Measurements from ENCODE around the gene SPOPL. TPM values are rescaled to one million over a fixed set of nuclear protein-coding genes. Genes with fewer than 3 reads are reported as not detected.

Gene SPOPL
- total RNA-seq, 1 experiment from 2014 or later = 21.0 TPM

DNA sequence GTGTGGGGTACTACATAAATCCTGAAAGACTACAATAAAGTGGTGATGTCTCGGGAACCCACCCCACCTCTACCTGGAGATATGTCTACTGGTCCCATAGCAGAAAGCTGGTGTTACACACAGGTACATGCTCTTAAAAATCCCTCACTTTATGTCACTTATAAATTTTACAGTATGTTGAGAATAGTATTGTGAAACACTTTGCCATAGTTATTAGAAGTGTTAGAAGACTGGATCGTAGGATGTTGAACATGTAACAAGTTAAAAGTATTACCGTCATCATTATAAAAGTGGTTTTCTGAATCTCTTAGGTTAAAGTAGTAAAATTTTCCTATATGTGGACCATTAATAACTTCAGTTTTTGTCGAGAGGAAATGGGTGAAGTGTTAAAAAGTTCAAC is 48.6 kb downstream of the SPOPL start:
- POLR2A ChIA-PET (ENCODE audit: unreplicated experiment) = no interaction called here
- DNase-seq = no peak
- Histone ChIP-seq H3K27me3 (ENCODE audit: insufficient read depth, low read depth) (no peaks in the 10 kb centered on the region), H4K20me1 (ENCODE audit: insufficient read depth) (peaks cover 7% of the 10 kb centered on the region; the same call in 1 of the 2 replicates), H3K4me1 (replicated peaks; ENCODE audit: insufficient read depth) (no peaks in the 10 kb centered on the region), H2AFZ (no peak overlapping the region), H3K9me2 (ENCODE audit: insufficient read depth) (no peaks in the 10 kb centered on the region), H3K4me3 (no peak overlapping the region), H3K36me3 (ENCODE audit: low read depth) (peaks cover 16% of the 10 kb centered on the region; the same call in 1 of the 2 replicates), H3K4me2 (no peak overlapping the region), H3F3A (ENCODE audit: insufficient read depth, low read depth) (no peaks in the 10 kb centered on the region), H3K9me3 (ENCODE audit: insufficient read depth, low read depth) (no peaks in the 10 kb centered on the region), H3K27ac (no peak overlapping the region), H3K79me2 (ENCODE audit: low read depth) (peaks cover 17% of the 10 kb centered on the region; the same call in 1 of the 2 replicates)
- intact Hi-C loops (cut with micrococcal nuclease; ENCODE audit: unreplicated experiment) = no loop called here
- CTCF ChIA-PET = no interaction called here
- no TSS peak for BruUV-seq (replicated peaks)
- TF ChIP-seq EZH2 (IDR thresholded peaks at IDR 0.05; ENCODE audit: low read depth) = no peak
- TF ChIP-seq, protein P1, sequence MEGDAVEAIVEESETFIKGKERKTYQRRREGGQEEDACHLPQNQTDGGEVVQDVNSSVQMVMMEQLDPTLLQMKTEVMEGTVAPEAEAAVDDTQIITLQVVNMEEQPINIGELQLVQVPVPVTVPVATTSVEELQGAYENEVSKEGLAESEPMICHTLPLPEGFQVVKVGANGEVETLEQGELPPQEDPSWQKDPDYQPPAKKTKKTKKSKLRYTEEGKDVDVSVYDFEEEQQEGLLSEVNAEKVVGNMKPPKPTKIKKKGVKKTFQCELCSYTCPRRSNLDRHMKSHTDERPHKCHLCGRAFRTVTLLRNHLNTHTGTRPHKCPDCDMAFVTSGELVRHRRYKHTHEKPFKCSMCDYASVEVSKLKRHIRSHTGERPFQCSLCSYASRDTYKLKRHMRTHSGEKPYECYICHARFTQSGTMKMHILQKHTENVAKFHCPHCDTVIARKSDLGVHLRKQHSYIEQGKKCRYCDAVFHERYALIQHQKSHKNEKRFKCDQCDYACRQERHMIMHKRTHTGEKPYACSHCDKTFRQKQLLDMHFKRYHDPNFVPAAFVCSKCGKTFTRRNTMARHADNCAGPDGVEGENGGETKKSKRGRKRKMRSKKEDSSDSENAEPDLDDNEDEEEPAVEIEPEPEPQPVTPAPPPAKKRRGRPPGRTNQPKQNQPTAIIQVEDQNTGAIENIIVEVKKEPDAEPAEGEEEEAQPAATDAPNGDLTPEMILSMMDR (conservative IDR thresholded peaks at IDR 0.05) = no peak

DNA sequence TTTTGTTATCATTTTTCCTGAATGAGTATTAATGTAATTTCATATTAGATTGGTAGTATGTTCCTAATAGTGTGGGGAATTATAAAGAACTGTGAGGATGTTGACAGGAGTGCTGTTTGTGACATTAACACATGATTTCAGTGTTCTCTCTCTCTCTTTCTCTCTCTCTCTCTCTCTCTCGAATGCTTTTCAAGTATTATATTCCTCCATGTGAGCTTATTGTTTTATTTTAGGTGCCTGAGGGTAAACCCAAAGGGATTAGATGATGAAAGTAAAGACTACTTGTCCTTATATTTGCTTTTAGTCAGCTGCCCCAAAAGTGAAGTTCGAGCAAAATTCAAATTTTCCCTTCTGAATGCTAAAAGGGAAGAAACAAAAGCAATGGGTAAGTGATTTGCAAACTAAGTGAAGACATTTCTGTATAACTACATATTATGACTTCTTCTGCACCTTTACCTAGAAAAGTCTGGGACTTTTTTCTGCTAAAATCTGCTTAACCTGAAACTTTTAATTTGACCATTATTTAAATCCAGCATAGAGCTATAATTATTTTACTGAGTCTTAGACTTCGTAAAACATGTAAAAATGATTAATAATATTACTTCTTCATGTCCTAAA is 49.2 kb downstream of the SPOPL start:
- intact Hi-C loops (cut with micrococcal nuclease; ENCODE audit: unreplicated experiment) = no loop called here
- POLR2A ChIA-PET (ENCODE audit: unreplicated experiment) = no interaction called here
- no peaks in the 10 kb centered on the region; the same call in 1 of the 2 replicates for H3K9me3 ChIP-seq (ENCODE audit: insufficient read depth, low read depth)
- 0 out of 2 replicates have a peak, but pooled peaks cover 3% of the 10 kb centered on the region for H3K9me2 ChIP-seq (ENCODE audit: insufficient read depth)
- no peak for DNase-seq
- H3K4me2 ChIP-seq = no peak overlapping the region
- H3K79me2 ChIP-seq (ENCODE audit: low read depth) = peaks cover 15% of the 10 kb centered on the region; the same call in 1 of the 2 replicates
- no peak overlapping the region for H2AFZ ChIP-seq
- BruUV-seq (replicated peaks) = no TSS peak
- CTCF ChIA-PET = no interaction called here
- H3K27me3 ChIP-seq (ENCODE audit: insufficient read depth, low read depth) = no peaks in the 10 kb centered on the region
- H3K4me3 ChIP-seq = no peak overlapping the region
- peaks cover 16% of the 10 kb centered on the region; the same call in 1 of the 2 replicates for H3K36me3 ChIP-seq (ENCODE audit: low read depth)
- no peak overlapping the region for H3K27ac ChIP-seq
- peaks cover 7% of the 10 kb centered on the region; the same call in 1 of the 2 replicates for H4K20me1 ChIP-seq (ENCODE audit: insufficient read depth)
- H3K4me1 ChIP-seq (replicated peaks; ENCODE audit: insufficient read depth) = no peaks in the 10 kb centered on the region
- no peak for TF ChIP-seq EZH2 (IDR thresholded peaks at IDR 0.05; ENCODE audit: low read depth)
- no peaks in the 10 kb centered on the region for H3F3A ChIP-seq (ENCODE audit: insufficient read depth, low read depth)

DNA sequence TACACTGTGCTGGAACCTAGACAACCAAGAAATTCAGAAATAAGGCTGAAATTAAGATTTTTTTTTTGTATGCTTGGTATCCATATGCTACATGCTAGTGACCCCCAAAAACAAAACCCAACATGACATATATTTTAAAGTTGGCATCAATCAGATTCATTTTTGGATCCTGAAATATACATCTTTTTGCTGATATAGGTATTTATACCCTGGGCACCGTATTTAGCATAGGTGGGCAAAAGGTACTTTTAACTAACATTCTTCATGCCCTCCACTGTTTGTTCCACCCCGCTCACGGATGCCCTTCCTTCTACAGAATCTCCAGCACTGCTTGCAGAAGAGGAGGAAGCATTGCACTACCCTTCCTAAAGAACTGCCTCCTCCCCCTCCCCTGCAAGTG is 52.6 kb downstream of the SPOPL start:
- Histone ChIP-seq H3K9me3 (ENCODE audit: insufficient read depth, low read depth) (no peaks in the 10 kb centered on the region; the same call in 1 of the 2 replicates), H3K27me3 (ENCODE audit: insufficient read depth, low read depth) (no peaks in the 10 kb centered on the region), H3K4me3 (no peak overlapping the region), H3K9me2 (ENCODE audit: insufficient read depth) (0 out of 2 replicates have a peak, but pooled peaks cover 4% of the 10 kb centered on the region), H2AFZ (no peak overlapping the region), H3F3A (ENCODE audit: insufficient read depth, low read depth) (no peaks in the 10 kb centered on the region), H3K4me1 (replicated peaks; ENCODE audit: insufficient read depth) (no peaks in the 10 kb centered on the region), H3K36me3 (ENCODE audit: low read depth) (peaks cover 16% of the 10 kb centered on the region; the same call in 1 of the 2 replicates), H4K20me1 (ENCODE audit: insufficient read depth) (no peaks in the 10 kb centered on the region; the same call in 1 of the 2 replicates), H3K79me2 (ENCODE audit: low read depth) (no peaks in the 10 kb centered on the region; the same call in 1 of the 2 replicates), H3K27ac (no peak overlapping the region), H3K4me2 (no peak overlapping the region)
- POLR2A ChIA-PET (ENCODE audit: unreplicated experiment) = interaction anchor here (0.7 kb wide), 1 partner anchor 53 kb away, joined by 4 read pairs; no protein-coding TSS in a partner anchor
- BruUV-seq (replicated peaks) = no TSS peak
- intact Hi-C loops (cut with micrococcal nuclease; ENCODE audit: unreplicated experiment) = no loop called here
- TF ChIP-seq, protein P1 (conservative IDR thresholded peaks at IDR 0.05) = no peak
- TF ChIP-seq EZH2 (IDR thresholded peaks at IDR 0.05; ENCODE audit: low read depth) = no peak
- CTCF ChIA-PET = no interaction called here
- no peak for DNase-seq

Measured in PC-9 (cell line).